ENCODE data around the gene CCT7. TPM values are rescaled to one million over a fixed set of nuclear protein-coding genes. Genes with fewer than 3 reads are reported as not detected.

CCT7 gene
- total and polyA plus RNA-seq, 2 of the 8 experiments (the other 6 are each of a cell fraction or from before 2014, with no cell fraction given): 440 to 474 TPM

DNA sequence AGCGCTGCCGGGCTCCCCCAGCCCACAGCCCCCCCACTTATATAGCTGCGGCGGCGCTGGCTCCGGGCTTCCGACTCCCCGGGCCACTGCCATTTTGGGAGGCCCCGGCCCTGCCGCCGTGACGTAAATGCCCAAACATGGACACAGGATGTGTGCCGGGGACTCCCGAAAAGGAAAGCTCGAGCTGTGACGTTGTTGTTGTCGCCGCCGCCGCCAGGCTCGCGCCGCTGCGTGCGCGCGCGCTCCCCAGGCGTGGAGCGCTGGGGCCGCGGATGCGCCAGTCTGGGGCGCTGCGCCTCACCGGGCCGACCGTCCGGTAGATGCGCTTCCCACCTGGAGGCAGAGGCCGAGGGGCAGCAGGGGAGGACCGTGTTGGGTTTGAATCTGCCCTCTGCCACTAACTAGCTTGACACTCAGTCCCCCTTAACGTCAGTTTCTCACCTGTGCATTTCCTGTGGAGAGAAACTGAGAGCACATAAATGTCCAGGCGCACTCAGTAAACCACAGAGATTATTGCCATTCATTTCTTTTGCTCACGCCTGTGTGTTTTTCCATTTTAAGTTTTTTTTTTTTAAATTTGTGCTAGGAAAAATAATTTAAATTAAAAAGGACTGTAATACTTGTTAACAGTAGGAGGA is 59.5 kb downstream of the CCT7 start, which contains the start of gene EGR4 (continued):
- TF ChIP-seq, protein P1, sequence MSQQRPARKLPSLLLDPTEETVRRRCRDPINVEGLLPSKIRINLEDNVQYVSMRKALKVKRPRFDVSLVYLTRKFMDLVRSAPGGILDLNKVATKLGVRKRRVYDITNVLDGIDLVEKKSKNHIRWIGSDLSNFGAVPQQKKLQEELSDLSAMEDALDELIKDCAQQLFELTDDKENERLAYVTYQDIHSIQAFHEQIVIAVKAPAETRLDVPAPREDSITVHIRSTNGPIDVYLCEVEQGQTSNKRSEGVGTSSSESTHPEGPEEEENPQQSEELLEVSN (IDR thresholded peaks at IDR 0.05): no peak
- TF ChIP-seq, protein P2, sequence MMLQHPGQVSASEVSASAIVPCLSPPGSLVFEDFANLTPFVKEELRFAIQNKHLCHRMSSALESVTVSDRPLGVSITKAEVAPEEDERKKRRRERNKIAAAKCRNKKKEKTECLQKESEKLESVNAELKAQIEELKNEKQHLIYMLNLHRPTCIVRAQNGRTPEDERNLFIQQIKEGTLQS (IDR thresholded peaks at IDR 0.05; ENCODE audit: insufficient read depth, low read depth, low read length): no peak
- TF ChIP-seq CBX5 (IDR thresholded peaks at IDR 0.05; ENCODE audit: low read depth, low read length) (no peak), RBBP5 (IDR thresholded peaks at IDR 0.05; ENCODE audit: borderline replicate concordance, low read depth, low read length) (peak; percentile 59; the same call in 1 of the 2 replicates), KDM4A (IDR thresholded peaks at IDR 0.05; ENCODE audit: low read depth, low read length, severe bottlenecking) (peak; percentile 14), POLR2A (IDR thresholded peaks at IDR 0.05; ENCODE audit: control extremely low read depth in 1 of 2, low read depth in 2 of 2, low read length in 2 of 2) (peak in 1 of 2 experiments; percentile 54; a peak in 1 of 3 replicates), SIN3A (conservative IDR thresholded peaks at IDR 0.05 in 1 of 2, IDR thresholded peaks at IDR 0.05 in 1 of 2; ENCODE audit: low read depth in 1 of 2, low read length in 2 of 2) (0 out of 4 replicates have a peak, but pooled peaks of 1 of the 2 experiments have one; percentile 41), CBX8 (IDR thresholded peaks at IDR 0.05; ENCODE audit: borderline replicate concordance, low read depth, low read length) (no peak), CREB1 (IDR thresholded peaks at IDR 0.05) (peak; percentile 94), TAF1 (IDR thresholded peaks at IDR 0.05; ENCODE audit: low read depth, low read length) (0 out of 2 replicates have a peak, but pooled peaks have one; percentile 39), EGR1 (IDR thresholded peaks at IDR 0.05; ENCODE audit: borderline replicate concordance, low read depth, low read length) (no peak), POLR2AphosphoS5 (IDR thresholded peaks at IDR 0.05; ENCODE audit: low read depth, low read length) (no peak; the same call in 1 of the 2 replicates), EZH2 (IDR thresholded peaks at IDR 0.05; ENCODE audit: low read depth, low read length, severe bottlenecking) (no peak), GABPA (IDR thresholded peaks at IDR 0.05; ENCODE audit: borderline replicate concordance, insufficient read depth, low read length) (no peak), TCF12 (IDR thresholded peaks at IDR 0.05; ENCODE audit: low read depth, low read length) (no peak), FOSL1 (IDR thresholded peaks at IDR 0.05; ENCODE audit: insufficient read depth, low read depth, low read length) (no peak), SRF (IDR thresholded peaks at IDR 0.05; ENCODE audit: low read depth, low read length) (peak; percentile 99), JUND (IDR thresholded peaks at IDR 0.05; ENCODE audit: low read length) (no peak), PHF8 (conservative IDR thresholded peaks at IDR 0.05; ENCODE audit: low read depth, low read length) (peak; percentile 47; the same call in 1 of the 2 replicates)
- TF ChIP-seq, protein P3, sequence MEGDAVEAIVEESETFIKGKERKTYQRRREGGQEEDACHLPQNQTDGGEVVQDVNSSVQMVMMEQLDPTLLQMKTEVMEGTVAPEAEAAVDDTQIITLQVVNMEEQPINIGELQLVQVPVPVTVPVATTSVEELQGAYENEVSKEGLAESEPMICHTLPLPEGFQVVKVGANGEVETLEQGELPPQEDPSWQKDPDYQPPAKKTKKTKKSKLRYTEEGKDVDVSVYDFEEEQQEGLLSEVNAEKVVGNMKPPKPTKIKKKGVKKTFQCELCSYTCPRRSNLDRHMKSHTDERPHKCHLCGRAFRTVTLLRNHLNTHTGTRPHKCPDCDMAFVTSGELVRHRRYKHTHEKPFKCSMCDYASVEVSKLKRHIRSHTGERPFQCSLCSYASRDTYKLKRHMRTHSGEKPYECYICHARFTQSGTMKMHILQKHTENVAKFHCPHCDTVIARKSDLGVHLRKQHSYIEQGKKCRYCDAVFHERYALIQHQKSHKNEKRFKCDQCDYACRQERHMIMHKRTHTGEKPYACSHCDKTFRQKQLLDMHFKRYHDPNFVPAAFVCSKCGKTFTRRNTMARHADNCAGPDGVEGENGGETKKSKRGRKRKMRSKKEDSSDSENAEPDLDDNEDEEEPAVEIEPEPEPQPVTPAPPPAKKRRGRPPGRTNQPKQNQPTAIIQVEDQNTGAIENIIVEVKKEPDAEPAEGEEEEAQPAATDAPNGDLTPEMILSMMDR (IDR thresholded peaks at IDR 0.05; ENCODE audit: control extremely low read depth in 1 of 3, insufficient read depth in 1 of 3, low read depth in 1 of 3, low read length in 3 of 3): peak in 1 of 3 experiments; percentile 20; a peak in 1 of 4 replicates

Data from H1 (cell line).